Left lung (tissue), 14 donors: ENCODE measurements around the gene MARK2. TPM values are rescaled to one million over a fixed set of nuclear protein-coding genes. Genes with fewer than 3 reads are reported as not detected.

Experiments
- ATAC-seq: fragments of 200-7000 bp; cut with Tn5 transposase; one replicate; pipeline ENCODE4 v1.9.1; 2020; ENCODE audit warnings: moderate library complexity
- DNase-seq, 4 donors: peaks; one replicate each; pipeline ENCODE4 v3.0.0-alpha.2; 2013 to 2020
- H3K27ac ChIP-seq, 2 donors: fragments of 200-600 bp; sonication (generic) in 1 of 2; one replicate each; pipeline versions ENCODE4 v1.5.0 to v1.8.0; 2020 to 2021
- H3K27me3 ChIP-seq, 2 donors: fragments of 200-600 bp; sonication (generic) in 1 of 2; one replicate each; pipeline versions ENCODE4 v1.5.0 to v1.8.0; 2020 to 2021
- H3K36me3 ChIP-seq, 2 donors: fragments of 200-600 bp; sonication (generic) in 1 of 2; one replicate each; pipeline versions ENCODE4 v1.5.0 to v1.8.0; 2020 to 2021
- H3K4me1 ChIP-seq, 2 donors: fragments of 200-600 bp; one replicate each; pipeline ENCODE4 v1.8.0; 2021
- H3K4me3 ChIP-seq, 2 donors: fragments of 200-600 bp; sonication (generic) in 1 of 2; one replicate each; pipeline versions ENCODE4 v1.5.0 to v1.8.0; 2020 to 2021; ENCODE audit warnings: mild to moderate bottlenecking in 1 of 2
- H3K9me3 ChIP-seq, 2 donors: fragments of 200-600 bp; sonication (generic) in 1 of 2; one replicate each; pipeline versions ENCODE4 v1.5.0 to v1.8.0; 2020 to 2021
- intact Hi-C, 2 donors: fragments of 100-400 bp; cut with DNase I; formaldehyde crosslinking; loops; one replicate each; pipeline versions ENCODE4 v1.11.2 to v1.14.2; 2022
- long read RNA-seq, 12 donors: library from polyadenylated mRNA in 2 of 12; unstranded in 2 of 12; transcript quantifications; one replicate each; pipeline ENCODE4 v2.0.0 and lab custom pipeline, GENCODE V29; 2019 to 2026
- polyA plus RNA-seq, 6 donors: library from polyadenylated mRNA; unstranded; fragments of 120-200 nt; gene quantifications; one replicate each; pipeline ENCODE4 v1.2.1, GENCODE V29; 2013; ENCODE audit not compliant: insufficient read length in 6 of 6
- total RNA-seq, 2 donors: library from RNA; stranded (reverse); fragmentation: NEBNext Ultra II Directional; extraction: Animal tissue kit (Norgen Biotek cat#: 25700); gene quantifications; one replicate each; pipeline ENCODE4 v1.2.1, GENCODE V29; 2021
- TF ChIP-seq, protein P1 (sequence below), 2 donors: fragments of 200-600 bp; sonication (generic) in 1 of 2; IDR thresholded peaks; one replicate each; pipeline versions ENCODE4 v1.5.0 to v1.8.0; 2021; ENCODE audit warnings: antibody characterized with exemption in 2 of 2
- donor health status: DM: no; HTN: yes; CAD: no.
- donor health status: DM: no; HTN: no; CAD: no.

MARK2 gene
- total RNA-seq (10 to 100 TPM; 38.9 to 45.5 TPM), polyA plus RNA-seq (10 to 100 TPM; 29.0 to 40.3 (median 32.2) TPM)
- long read RNA-seq, donor 1, partial matches to known transcripts, result 29 of 29 reads
- long read RNA-seq, donor 1, other reads (novel, unspliced or antisense), result 0 of 29 reads
- long read RNA-seq, donor 2, partial matches to known transcripts, result 0 of 6 reads
- long read RNA-seq, donor 2, other reads (novel, unspliced or antisense), result 6 of 6 reads
- long read RNA-seq, donor 3, partial matches to known transcripts, result 5 of 6 reads
- long read RNA-seq, donor 3, other reads (novel, unspliced or antisense), result 0 of 6 reads
- long read RNA-seq, donor 4, result 0 reads
- long read RNA-seq, donor 5, partial matches to known transcripts, result 6 of 7 reads
- long read RNA-seq, donor 5, other reads (novel, unspliced or antisense), result 0 of 7 reads
- long read RNA-seq, donor 6, result 0 reads
- long read RNA-seq, donor 7, partial matches to known transcripts, result 0 of 1 reads
- long read RNA-seq, donor 7, other reads (novel, unspliced or antisense), result 0 of 1 reads
- long read RNA-seq, donor 8, partial matches to known transcripts, result 55 of 57 reads
- long read RNA-seq, donor 8, other reads (novel, unspliced or antisense), result 0 of 57 reads
- long read RNA-seq, donor 9, result 0 reads
- long read RNA-seq, donor 10, partial matches to known transcripts, result 0 of 1 reads
- long read RNA-seq, donor 10, other reads (novel, unspliced or antisense), result 1 of 1 reads
- long read RNA-seq, donor 11, partial matches to known transcripts, result 11 of 11 reads
- long read RNA-seq, donor 11, other reads (novel, unspliced or antisense), result 0 of 11 reads
- long read RNA-seq, donor 12, partial matches to known transcripts, result 0 of 19 reads
- long read RNA-seq, donor 12, other reads (novel, unspliced or antisense), result 16 of 19 reads

GRCh38 chr11:63838678-63839507 is at the start of gene MARK2:
Gene MARK2 (plus strand): TSS chr11:63839110. CDS start chr11:63839507, 397 bp downstream.
- H3K36me3 ChIP-seq, result peaks cover 0 to 24% of the 10 kb centered on the region in 2 donors
- H3K27me3 ChIP-seq, result no peaks in the 10 kb centered on the region
- ATAC-seq (peak; percentile 87), DNase-seq (peak; percentile 97 to 99 (median 98))
- H3K27ac ChIP-seq, result peak within 1 kb of the TSS; percentile 85 to 97
- peaks cover 36 to 55% of the 10 kb centered on the region in 2 donors for H3K4me1 ChIP-seq
- peak within 1 kb of the TSS; percentile 86 to 90 for H3K4me3 ChIP-seq
- TF ChIP-seq, protein P1, sequence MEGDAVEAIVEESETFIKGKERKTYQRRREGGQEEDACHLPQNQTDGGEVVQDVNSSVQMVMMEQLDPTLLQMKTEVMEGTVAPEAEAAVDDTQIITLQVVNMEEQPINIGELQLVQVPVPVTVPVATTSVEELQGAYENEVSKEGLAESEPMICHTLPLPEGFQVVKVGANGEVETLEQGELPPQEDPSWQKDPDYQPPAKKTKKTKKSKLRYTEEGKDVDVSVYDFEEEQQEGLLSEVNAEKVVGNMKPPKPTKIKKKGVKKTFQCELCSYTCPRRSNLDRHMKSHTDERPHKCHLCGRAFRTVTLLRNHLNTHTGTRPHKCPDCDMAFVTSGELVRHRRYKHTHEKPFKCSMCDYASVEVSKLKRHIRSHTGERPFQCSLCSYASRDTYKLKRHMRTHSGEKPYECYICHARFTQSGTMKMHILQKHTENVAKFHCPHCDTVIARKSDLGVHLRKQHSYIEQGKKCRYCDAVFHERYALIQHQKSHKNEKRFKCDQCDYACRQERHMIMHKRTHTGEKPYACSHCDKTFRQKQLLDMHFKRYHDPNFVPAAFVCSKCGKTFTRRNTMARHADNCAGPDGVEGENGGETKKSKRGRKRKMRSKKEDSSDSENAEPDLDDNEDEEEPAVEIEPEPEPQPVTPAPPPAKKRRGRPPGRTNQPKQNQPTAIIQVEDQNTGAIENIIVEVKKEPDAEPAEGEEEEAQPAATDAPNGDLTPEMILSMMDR (IDR thresholded peaks at IDR 0.05), result no peak
- intact Hi-C loops, result loop anchor here (5.0 to 10.0 kb wide), 3 partner anchors 103 to 316 kb away; no protein-coding TSS in a partner anchor
- no peaks in the 10 kb centered on the region for H3K9me3 ChIP-seq

DNA sequence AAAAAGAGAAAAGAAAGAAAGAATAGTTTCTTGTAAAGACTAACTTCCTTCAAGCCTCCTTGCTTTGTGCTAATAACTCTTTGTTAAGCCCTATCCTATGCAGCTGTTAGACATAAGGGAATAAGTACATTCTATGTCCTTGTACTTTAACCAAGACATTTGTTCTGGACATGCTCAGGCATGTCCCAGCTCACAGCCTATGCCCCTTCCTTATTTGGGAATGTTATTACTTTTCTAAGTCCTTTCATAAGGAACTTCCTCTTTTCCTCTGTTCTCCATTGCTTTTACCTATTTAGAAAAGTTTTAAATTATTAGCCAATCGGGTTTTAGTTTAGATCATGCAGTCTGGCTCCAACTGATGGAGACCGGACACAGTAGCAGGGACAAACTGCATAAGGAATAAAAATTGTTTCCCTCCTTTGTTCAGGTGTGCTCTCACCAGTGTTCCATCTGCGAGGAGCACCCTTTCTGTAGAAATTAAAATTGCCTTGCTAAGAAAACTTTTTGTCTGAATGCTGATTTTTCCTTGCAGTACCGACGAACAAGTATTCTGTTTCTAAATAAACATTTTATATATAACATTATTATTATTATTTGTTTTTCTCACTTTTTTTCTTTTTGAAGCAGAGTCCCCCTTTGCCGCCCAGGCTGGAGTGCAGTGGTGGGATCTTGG is 47.3 kb upstream of the MARK2 start:
- Histone ChIP-seq H3K9me3 (peaks cover 0 to 28% of the 10 kb centered on the region in 2 donors), H3K27ac (no peak overlapping the region), H3K4me1 (no peaks in the 10 kb centered on the region), H3K4me3 (no peak overlapping the region), H3K27me3 (no peaks in the 10 kb centered on the region), H3K36me3 (no peaks in the 10 kb centered on the region)
- ATAC-seq (no peak), DNase-seq (no peak)
- intact Hi-C loops, result no loop called here
- TF ChIP-seq, protein P1 (IDR thresholded peaks at IDR 0.05), result no peak

- TF ChIP-seq, protein P1 (IDR thresholded peaks at IDR 0.05), result no peak
- Histone ChIP-seq H3K36me3 (no peaks in the 10 kb centered on the region), H3K27ac (no peak overlapping the region), H3K27me3 (no peaks in the 10 kb centered on the region), H3K4me1 (no peaks in the 10 kb centered on the region), H3K9me3 (peaks cover 0 to 28% of the 10 kb centered on the region in 2 donors), H3K4me3 (no peak overlapping the region)
- intact Hi-C loops, result no loop called here
- no peak for DNase-seq
- ATAC-seq, result peak; percentile 33
These were observed 45.7 kb upstream of the MARK2 start for GRCh38 chr11:63793161-63793560.

- Histone ChIP-seq H3K36me3 (no peaks in the 10 kb centered on the region), H3K9me3 (peaks cover 0 to 28% of the 10 kb centered on the region in 2 donors), H3K27ac (no peak overlapping the region), H3K4me3 (no peak overlapping the region), H3K27me3 (no peaks in the 10 kb centered on the region), H3K4me1 (no peaks in the 10 kb centered on the region)
- intact Hi-C loops, result no loop called here
- ATAC-seq (no peak), DNase-seq (no peak)
- TF ChIP-seq, protein P1 (IDR thresholded peaks at IDR 0.05), result no peak
These were observed 43.8 kb upstream of the MARK2 start for GRCh38 chr11:63795066-63795465.
